Measurements from ENCODE around the gene DLG2. TPM values are rescaled to one million over a fixed set of nuclear protein-coding genes. Genes with fewer than 3 reads are reported as not detected.

Gene DLG2
- total and polyA plus RNA-seq, 12 donors = 1.0 to 14.8 (median 7.4) TPM

DNA sequence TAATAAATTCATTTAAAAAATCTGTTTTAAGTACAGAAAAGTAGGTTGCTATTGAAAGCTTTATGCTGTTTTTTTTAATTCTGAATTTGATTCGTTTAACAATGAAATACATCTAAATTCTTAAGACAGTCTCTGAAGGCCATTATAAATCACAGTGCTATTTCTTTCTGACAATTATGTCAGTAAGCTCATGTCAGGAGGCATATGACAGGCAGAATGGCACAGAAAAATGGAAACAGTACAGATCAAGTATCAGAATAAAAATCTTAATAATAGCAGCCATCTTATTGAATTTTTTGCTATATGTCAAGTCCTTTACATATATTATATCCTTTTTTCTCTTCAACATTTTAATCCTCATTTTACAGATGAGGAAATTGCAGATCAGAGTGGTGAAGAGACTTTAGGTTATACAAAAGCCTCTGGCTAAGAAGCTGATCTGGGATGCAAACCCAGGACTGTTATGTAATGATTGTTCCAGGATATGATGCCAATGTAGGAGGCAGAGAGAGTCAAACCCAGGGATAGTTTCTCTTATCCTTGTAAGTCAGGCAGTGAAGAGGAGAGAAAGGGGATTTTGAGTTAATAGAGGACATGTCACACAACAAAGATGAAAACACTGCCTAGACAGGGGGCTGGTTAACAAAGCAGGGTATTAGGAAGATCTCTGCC, 2057.9 kb downstream of the DLG2 start:
- ATAC-seq = no peak
- Histone ChIP-seq H3K4me1 (no peaks in the 10 kb centered on the region), H3K36me3 (no peaks in the 10 kb centered on the region)

DNA sequence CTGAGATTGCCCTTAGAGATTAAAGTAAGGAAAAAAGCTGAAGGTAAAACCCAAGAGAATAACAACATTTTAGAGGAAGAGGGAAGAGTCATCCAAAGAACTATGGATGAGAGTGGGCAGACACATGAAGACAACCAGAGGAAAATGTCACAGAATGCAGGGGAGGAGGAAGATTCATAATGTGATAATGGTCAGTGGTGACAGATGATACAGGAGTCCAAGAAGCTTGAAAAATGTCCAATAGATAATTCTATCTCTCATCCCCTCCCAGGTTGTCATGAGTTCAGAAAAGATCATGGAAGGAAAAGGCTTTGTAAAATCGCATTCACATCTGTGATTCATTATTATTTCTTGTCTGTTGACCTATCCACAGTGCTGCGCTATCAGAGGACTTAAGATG, 2058.6 kb downstream of the DLG2 start:
- TF ChIP-seq, protein P1, sequence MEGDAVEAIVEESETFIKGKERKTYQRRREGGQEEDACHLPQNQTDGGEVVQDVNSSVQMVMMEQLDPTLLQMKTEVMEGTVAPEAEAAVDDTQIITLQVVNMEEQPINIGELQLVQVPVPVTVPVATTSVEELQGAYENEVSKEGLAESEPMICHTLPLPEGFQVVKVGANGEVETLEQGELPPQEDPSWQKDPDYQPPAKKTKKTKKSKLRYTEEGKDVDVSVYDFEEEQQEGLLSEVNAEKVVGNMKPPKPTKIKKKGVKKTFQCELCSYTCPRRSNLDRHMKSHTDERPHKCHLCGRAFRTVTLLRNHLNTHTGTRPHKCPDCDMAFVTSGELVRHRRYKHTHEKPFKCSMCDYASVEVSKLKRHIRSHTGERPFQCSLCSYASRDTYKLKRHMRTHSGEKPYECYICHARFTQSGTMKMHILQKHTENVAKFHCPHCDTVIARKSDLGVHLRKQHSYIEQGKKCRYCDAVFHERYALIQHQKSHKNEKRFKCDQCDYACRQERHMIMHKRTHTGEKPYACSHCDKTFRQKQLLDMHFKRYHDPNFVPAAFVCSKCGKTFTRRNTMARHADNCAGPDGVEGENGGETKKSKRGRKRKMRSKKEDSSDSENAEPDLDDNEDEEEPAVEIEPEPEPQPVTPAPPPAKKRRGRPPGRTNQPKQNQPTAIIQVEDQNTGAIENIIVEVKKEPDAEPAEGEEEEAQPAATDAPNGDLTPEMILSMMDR (IDR thresholded peaks at IDR 0.05) = no peak
- Histone ChIP-seq H3K36me3 (no peaks in the 10 kb centered on the region), H3K4me1 (no peaks in the 10 kb centered on the region), H3K27ac (no peak overlapping the region), H3K4me3 (no peak overlapping the region), H3K9me3 (no peaks in the 10 kb centered on the region), H3K27me3 (no peaks in the 10 kb centered on the region)
- intact Hi-C loops (cut with DNase I) = no loop called here
- DNase-seq = no peak
- no peak for ATAC-seq
- WGBS, 2 donors = 87% methylated on average over 2 of the region's 2 CpGs

More for the DNA sequence above, 2057.9 kb downstream of the DLG2 start:
- intact Hi-C loops (cut with DNase I) = no loop called here
- H3K27me3 ChIP-seq = no peaks in the 10 kb centered on the region
- H3K27ac ChIP-seq = no peak overlapping the region
- H3K9me3 ChIP-seq = no peaks in the 10 kb centered on the region
- no peak for DNase-seq
- no peak overlapping the region for H3K4me3 ChIP-seq
- WGBS, 2 donors = 70 to 83% methylated on average over 1 of the region's 1 CpG
- TF ChIP-seq, protein P1 (IDR thresholded peaks at IDR 0.05) = no peak

DNA sequence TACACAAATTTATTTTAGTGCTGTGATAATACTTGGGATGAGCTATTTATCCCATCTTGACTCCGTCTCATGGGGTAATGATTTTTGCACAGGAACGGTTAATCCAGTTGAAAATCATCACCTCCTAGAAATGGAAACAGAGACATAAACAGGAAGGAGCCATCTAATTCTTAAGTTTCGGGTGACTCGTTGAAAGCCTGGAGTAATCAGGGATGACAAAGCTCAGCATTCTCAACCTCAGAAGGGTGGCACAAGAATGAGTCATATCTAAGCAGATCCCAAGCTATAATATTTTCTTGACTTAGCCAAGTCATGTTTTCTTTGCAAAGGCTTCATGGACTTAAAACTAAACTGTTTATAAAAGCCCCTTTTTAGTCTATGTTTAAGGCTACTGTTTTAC, 2060.2 kb downstream of the DLG2 start:
- WGBS, 2 donors = 65% methylated on average over 4 of the region's 4 CpGs
- no peak for DNase-seq
- ATAC-seq = no peak
- H3K4me3 ChIP-seq = no peak overlapping the region
- H3K27me3 ChIP-seq = no peaks in the 10 kb centered on the region
- TF ChIP-seq, protein P1 (IDR thresholded peaks at IDR 0.05) = no peak
- intact Hi-C loops (cut with DNase I) = no loop called here
- no peak overlapping the region for H3K27ac ChIP-seq
- no peaks in the 10 kb centered on the region for H3K9me3 ChIP-seq
- no peaks in the 10 kb centered on the region for H3K36me3 ChIP-seq
- H3K4me1 ChIP-seq = no peaks in the 10 kb centered on the region

DNA sequence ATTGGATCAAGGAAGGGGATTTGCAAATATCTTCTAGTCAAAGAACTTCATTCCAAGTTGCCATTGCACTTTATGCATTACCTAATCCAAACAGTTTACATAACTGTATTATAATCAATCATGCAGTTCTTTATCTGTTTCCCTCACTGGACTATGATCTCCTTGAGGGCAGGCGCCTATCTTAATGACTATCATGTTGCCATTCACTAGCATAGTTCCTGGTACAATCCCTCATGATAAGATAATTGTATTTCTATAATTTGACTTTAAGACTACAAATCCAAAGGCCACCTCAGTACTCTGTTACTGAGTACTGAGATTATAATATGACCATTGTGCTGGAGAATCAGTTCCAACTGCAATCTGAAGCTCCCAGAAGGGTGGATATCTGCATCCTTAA, 2062.3 kb downstream of the DLG2 start:
- TF ChIP-seq, protein P1 (IDR thresholded peaks at IDR 0.05) = no peak
- no peak for DNase-seq
- no peaks in the 10 kb centered on the region for H3K27me3 ChIP-seq
- WGBS, 2 donors = 78 to 84% methylated on average over 1 of the region's 1 CpG
- H3K9me3 ChIP-seq = no peaks in the 10 kb centered on the region
- H3K36me3 ChIP-seq = no peaks in the 10 kb centered on the region
- no peak overlapping the region for H3K4me3 ChIP-seq
- no peaks in the 10 kb centered on the region for H3K4me1 ChIP-seq
- no peak for ATAC-seq
- H3K27ac ChIP-seq = no peak overlapping the region
- intact Hi-C loops (cut with DNase I) = no loop called here

Measured in heart right ventricle (tissue), 16 donors.